ENCODE measurements around the gene USP49.
A peak's percentile ranks its signal among the peaks of the same experiment; 100 is the strongest.

Gene USP49

DNA sequence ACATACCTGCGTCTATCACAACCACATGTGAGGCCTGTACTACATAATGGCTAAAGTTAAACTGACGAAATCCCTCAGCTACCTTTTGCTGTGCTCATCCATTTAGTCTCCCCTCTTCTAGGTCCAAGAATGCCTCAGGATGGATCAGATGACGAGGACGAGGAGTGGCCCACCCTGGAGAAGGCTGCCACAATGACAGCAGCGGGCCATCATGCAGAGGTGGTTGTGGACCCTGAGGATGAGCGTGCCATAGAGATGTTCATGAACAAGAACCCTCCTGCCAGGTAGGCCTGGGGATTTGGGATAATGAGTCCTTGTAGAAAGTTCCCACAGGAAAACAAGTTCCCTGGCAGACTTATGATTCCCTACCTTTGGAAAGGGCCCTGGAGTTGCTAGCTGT is 32.1 kb upstream of the USP49 start:
- DNase-seq = no peak

- DNase-seq = no peak
These were observed 27.0 kb upstream of the USP49 start for GRCh38 chr6:41922154-41922553.

GRCh38 chr6:41921712-41921998 is 26.5 kb upstream of the USP49 start:
- no peak for DNase-seq

DNA sequence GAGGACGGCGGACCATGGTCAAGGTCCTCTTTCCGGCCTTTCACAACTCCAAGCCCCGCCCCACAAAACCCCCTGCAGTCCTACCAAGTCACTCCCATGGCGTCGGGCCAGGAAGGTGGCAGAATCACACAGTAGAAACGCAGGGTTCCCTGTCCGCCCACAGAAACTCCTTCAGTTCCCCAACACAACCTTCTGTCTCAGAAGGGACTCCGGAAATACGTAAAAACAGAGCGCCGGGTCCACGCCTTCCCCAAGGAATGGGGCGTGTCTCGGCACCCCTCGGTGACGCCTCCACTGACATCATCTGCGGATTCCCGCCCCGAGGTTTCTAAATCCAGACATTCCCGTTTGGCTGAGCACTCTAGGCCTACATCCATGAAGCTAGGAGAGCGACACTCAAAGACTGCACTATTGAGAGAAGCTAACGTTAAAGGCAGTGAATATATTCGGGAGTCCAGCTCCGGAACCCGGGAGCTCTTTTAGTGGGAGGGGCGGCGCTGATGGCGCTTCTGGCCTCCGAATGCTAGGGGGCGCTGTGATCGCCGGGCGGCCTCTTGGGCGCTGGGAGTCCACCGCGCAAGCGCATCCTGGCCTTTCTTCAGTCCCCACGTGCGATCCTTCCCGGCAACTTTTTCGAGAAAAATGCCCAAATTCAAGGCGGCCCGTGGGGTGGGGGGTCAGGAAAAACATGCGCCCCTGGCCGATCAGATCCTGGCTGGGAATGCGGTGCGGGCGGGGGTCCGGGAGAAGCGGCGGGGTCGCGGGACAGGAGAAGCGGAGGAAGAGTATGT is 25.9 kb upstream of the USP49 start, which contains the start of the genes BYSL and MED20:
Gene BYSL, plus strand, starts transcription at position 579 of the 791 bp plus-strand sequence. Its CDS starts 64 bp downstream, at position 643.
Gene MED20, minus strand, starts transcription at position 219 of the 791 bp plus-strand sequence. Its CDS starts 121 bp downstream, at position 98.
- DNase-seq = peak; percentile 89

- no peak for DNase-seq
These were observed 22.4 kb upstream of the USP49 start for GRCh38 chr6:41917528-41917927.

- DNase-seq = no peak
These were observed 19.8 kb upstream of the USP49 start for GRCh38 chr6:41914869-41915530.

- DNase-seq = no peak
These were observed 19.2 kb upstream of the USP49 start for GRCh38 chr6:41914343-41914742.

- DNase-seq = no peak
These were observed 14.6 kb upstream of the USP49 start for GRCh38 chr6:41909727-41910126.

GRCh38 chr6:41901882-41902519 is 6.8 kb upstream of the USP49 start:
- no peak for DNase-seq

GRCh38 chr6:41900861-41901260 is 5.7 kb upstream of the USP49 start:
- no peak for DNase-seq

GRCh38 chr6:41896281-41896680 is 1.1 kb upstream of the USP49 start:
- DNase-seq = no peak

DNA sequence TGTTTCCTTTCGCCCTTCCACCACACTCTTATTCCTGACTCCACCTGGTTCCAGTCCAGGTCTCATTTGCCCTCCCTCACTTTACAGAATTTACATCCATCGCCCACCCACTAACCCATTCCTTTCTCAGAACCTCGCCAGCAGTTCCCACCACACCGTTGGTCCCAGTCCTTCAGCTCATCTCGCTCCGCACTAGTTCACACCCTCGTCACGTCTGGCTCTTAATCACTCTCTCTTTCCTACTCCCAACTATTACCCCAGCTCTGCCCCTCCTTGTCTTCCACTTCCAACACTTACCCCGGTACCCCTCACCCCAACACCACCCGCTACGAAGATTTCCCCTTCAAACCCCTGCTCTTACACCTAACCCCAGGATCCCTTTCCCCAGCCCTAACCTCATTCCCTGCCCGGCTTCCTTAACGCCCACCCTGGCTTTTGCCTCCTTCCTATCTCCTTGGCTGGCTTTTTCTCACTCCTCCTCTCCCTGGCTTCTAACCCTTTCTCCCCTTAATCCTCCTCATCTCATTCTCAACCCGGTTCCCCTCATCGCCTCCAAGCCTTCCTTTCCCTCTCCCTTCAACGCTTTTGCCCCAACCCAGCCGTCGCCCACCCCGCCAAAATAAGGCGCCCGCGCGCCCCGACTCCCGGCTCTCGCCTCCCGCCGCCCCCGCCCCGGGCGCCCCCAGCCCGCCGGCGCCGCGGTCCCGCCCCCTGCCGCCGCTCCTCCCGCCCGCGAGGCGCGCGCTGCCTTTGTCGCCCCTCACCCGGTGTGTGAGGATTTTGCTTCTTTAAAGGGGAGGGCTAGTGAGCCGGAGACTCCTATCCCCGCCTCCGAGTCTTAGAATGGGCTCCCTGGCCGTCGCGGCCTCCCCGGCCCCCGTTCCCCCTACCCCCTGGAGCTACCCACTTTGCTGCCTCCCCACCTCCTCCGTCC is 542 bp downstream of the USP49 start:
- no peak for DNase-seq

- no peak for DNase-seq
These were observed 2.1 kb downstream of the USP49 start for GRCh38 chr6:41892921-41893564.

DNA sequence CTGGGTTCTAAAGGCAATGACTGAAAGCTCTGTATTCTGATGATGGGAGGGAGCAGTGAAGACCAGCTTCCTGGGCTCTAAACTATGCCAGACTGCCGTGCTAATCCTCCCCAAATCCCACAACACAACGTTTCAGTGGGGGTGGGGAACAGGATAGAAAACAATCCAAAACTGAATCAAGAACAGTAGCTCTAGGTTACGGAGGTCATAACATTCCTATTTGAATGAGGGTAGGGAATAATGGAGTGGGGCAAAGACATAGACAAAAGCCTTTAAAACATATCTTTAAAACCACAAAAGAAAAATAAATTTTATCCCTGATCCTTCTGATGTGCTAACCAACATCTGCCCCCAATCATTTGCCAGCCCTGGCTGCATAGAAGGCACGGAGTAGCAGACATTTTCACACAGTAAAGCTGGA is 7.8 kb downstream of the USP49 start:
- DNase-seq = no peak

DNA sequence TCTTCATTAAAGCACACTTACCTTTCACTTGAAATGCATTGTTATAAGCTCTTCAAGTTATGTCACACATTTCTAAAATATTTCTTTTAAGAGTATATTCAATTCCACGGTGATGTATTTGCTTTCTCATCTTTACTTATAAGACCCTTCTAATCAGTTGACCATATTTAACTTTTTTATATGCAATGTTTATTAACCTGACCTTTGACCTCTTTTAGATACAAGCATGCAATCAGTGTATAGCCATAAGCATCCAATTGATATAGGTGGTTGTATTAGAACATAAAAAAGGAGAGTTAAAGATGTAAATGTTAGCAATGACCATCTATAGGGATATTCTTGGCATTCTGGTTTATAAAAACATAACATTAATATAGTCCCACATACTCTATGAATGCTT is 9.2 kb downstream of the USP49 start:
- no peak for DNase-seq

- no peak for DNase-seq
These were observed 10.2 kb downstream of the USP49 start for GRCh38 chr6:41884957-41885356.

DNA sequence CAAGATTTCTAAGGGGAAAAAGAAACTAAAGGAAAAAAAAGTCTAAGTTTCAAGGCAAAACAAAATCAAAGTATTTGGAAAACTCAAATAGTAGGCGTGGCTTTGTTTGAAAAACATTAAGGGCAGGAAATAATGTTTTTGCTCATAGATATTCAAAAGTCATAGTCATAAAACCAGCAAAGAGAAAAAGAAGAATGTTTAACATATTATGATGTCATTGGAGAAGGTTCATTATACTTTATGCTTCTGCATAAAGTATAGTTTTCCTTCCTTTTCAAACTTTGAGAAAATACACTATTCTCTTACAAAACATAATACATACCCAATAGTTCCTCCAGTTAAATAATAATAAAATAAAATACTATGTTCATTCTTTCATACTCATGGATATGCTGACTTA is 13.7 kb downstream of the USP49 start:
- no peak for DNase-seq

DNA sequence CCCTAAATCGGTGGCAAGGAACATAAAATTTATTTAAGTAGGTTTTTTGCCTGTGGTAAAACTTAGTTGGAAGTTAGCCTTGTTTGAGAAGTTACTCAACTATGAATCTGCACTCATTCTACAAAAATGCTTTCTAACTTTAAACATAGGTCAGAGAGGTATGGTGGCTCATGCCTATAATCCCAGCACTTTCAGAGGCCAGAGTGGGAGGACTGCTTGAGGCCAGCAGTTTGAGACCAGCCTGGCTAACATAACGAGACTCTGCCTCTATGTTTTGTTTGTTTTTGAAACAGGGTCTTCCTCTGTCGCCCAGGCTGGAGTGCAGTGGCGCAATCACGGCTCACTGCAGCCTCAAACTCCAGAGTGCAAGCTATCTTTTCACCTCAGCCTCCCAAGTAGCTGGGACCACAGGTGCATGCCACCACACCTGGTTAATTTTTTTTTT is 16.2 kb downstream of the USP49 start:
- DNase-seq = no peak

DNA sequence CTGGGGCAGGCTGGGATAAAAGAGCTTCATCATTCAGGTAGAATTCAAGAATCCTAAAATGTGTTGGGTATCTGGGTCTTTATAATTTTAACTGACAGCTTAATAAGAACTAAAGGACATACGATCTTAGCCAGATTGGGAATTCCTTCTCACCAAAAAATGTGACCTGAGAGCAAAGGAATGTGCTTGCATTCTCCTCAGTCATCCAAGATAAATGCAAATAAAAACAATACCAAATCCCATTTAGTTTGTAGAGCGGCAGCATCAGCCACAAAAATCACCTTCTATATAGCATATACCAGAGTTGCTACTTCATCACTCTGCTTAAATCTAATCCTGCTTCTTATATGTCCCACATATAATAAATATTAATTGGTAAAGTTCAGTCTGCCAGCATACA is 16.9 kb downstream of the USP49 start:
- no peak for DNase-seq

- no peak for DNase-seq
These were observed 18.0 kb downstream of the USP49 start for GRCh38 chr6:41877051-41877680.

DNA sequence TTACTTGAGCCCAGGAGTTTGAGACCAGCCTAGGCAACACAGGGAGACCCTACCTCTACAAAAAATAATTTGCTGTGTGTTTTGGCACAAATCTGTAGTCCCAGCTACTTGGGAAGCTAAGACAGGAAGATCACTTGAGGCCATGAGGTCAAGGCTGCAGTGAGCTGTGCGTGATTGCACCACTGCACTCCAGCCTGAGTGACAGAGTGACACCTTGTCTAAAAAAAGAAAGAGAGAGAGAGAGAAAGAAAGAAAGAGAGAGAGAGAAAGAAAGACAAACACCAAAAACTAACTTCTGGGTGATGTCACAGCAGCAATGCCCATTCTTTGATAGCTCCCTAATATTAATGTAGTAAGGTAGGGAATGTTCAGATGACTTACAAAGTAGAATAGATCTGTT is 20.4 kb downstream of the USP49 start:
- no peak for DNase-seq

DNA sequence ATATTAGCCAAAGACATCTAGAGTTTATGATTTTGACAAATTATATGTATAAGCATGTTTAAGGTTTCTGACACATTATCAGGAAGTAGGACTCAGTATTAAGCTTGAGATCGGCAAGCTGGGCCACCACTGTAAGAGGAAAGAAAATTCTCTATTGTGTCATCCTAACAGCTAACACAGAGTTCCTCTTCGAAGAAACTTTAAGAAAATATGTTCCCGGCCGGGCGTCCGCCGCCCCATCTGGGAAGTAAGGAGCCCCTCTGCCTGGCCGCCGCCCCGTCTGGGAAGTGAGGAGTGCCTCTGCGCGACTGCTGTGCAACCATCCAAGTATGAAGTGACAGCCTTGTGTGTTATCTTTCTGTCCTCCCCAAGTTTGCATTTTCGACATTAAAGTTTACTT is 23.0 kb downstream of the USP49 start:
- DNase-seq = no peak

All from NCI-H1436 (cell line).